Ovary (tissue), 3 donors: Measurements from ENCODE around the gene KLHL18.

Experiments
- CTCF ChIP-seq, 3 donors: fragments of 450-650 bp in 2 of 3; fragments of 200-600 bp in 1 of 3; IDR thresholded peaks; one replicate each; pipeline versions ENCODE4 v1.5.1 to v1.8.0; 2016 to 2022; ENCODE audit warnings: antibody characterized with exemption in 3 of 3, mild to moderate bottlenecking in 1 of 3
- EP300 ChIP-seq: sonication (generic); formaldehyde crosslinking; IDR thresholded peaks from one replicate; pipeline ENCODE4 v1.6.1; 2017; ENCODE audit warnings: antibody characterized with exemption
- POLR2A ChIP-seq: fragments of 450-650 bp; IDR thresholded peaks from one replicate; pipeline ENCODE4 v1.6.1; 2017; ENCODE audit warnings: antibody characterized with exemption, mild to moderate bottlenecking, moderate library complexity
- donor health status: DM: no; HTN: no; CAD: no.

DNA sequence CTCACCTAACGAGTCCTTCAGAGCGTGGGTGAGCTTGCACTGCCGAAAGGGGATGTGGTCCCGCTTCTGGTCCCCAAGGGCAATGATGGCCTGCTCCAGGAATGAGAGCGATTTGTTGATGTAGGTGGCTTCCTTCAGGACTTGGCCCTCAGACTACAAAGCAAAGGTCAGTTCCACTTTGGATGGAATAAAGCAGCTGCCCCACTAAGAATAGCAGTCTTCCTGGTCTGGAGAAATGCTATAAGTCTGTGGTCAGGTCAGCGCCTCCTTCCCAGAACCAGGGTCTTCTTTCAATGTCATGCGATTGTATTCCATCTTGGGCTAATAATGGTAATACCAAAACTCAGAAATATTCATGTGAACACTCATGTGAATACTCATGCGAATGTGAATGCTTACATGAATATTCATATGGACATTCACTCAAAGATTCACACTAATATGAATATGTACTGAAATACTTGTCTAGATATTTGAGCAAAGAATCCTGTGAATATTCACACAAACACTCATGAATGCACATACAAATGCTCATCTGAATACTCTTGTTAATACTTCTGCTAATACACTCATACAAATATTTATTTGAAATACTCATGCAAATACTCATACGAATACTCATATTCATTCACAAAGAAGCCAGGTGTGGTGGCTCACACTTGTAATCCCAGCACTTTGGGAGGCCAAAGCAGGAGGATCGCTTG, 16.9 kb upstream of the KLHL18 start:
- TF ChIP-seq CTCF (IDR thresholded peaks at IDR 0.05): no peak
- no peak for TF ChIP-seq POLR2A
- TF ChIP-seq EP300: no peak
